Measurements from ENCODE around the gene UNC5C.

Gene UNC5C

DNA sequence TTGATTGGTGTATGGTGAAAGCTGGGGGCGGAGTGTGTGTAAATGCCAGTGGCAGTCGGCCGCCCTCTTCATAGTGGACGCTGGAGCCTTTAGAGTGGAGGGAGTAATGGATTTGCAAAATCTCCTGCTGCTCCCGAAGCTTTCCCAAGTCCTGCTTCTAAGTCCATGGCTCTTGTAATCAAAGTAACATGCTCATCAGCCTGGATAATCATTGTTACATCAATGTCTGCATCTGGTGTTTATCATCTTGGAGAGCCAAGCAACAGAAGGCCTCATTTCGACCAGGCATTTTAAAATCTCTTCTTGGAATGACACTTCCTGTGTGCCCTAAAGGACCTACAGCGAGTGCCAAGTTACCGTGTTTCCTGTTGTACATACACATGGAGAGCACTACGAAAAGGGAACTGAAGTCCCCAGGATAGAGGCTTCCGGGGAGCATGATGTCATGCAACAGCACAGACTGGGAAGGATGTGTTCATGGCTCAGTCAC lies 32.2 kb downstream of the UNC5C start:
- no peak for DNase-seq

DNA sequence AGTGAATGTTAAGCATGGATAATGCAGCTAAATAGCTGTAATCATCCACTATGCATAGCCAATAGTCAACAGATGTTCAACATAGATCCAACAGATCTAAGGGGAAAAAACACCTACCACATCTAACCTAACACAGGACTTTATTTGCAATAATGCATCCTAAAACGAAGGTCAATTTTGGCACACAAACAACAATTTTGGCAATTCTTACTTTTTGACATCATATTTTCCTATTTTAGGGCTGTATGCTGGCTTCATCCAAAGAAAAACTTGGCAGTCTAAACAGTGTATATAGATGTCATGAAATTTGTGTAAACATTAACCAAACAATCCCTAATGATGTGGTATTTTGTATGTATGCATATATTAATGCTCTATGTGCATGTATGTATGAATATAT lies 33.2 kb downstream of the UNC5C start:
- no peak for DNase-seq

DNA sequence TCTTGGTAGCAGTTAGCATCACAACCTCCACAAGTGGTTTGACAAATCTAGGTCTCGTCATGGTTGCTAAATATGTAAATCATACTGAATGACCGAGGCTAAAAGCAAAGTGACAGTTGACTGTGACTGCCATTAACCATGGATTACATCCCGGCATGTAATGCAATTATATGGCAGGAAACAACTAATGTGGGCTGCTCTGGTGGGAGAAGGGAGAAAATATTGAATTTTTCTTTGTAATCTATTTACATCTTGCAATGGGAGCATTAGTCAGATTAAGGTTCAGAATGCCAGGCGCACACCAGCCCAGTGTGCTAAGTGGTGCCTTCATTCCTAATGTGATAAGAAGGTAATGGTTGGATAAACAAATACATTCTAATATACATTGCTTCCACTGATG lies 35.8 kb downstream of the UNC5C start:
- DNase-seq = no peak

DNA sequence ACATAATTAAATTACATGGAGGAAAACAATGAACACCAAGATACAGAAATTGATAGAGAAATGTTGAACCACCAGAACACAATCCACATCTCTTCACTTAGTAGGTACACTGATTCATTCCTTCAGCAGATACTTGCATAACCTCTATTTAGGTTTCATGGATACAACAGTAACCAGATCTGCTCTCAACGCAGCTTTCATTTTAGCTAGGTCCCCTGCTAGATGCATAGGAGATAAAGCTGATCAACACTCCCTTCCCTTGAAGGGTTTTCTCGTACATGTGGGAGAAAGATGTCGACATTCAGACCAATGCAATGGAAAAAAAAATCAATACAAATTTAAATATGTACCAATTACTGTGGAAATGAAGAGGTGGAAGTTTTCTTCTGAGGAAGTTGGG lies 37.3 kb downstream of the UNC5C start:
- no peak for DNase-seq

DNA sequence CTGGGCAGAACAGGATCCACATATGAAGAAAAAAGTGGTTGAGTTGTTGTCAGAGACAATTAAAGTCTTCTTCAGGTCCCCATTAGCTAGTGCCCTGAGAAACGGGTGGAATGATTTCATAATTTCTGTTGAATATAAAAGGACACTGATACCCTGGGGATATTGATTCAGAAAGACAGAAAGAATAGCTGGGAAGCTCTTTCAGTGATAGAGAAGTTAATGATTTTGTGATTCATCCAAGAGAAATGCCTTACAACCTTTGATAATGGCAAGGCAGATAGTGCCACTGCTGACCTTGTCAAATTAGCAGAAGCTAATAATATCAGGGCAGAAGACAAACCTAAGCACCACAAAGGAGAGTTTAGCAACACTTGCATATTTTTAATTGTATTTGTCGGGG lies 37.9 kb downstream of the UNC5C start:
- DNase-seq = no peak

DNA sequence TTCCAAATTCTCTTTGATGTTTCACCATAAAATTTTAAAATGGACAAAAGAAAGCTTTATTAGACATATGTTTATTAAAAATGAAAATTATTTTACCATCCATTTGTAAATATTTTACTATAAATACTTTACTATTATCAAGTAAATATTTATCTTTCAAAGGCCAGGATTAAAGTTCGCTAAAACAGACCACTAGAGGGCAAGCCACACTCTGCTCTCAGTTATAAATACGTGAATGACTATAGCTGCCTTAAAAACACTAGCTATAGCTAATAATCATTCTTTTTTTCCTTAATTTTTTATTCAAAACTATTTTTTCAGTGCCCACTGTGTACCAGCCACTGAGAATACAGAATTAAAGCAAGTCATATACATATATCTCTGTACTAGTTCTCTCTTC lies 38.6 kb downstream of the UNC5C start:
- DNase-seq = no peak

DNA sequence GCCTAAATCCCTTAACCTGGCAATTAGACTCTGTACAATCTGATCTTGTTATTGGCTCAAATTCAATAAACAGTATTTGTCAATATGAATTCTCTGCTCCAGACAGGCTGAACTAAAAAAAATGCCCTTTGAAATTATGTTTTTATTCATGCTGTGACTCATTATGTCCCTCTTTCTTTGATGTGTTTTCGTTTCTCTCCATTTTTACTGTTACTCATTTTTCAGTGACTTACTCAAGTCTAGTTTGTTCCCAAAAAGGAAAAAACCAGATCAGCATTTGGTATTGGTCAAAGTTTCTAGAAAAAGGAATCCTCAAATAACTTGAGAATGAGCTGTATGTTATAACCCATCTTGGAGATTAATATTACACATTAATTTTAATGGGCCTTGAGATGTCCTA lies 40.4 kb downstream of the UNC5C start:
- no peak for DNase-seq

DNA sequence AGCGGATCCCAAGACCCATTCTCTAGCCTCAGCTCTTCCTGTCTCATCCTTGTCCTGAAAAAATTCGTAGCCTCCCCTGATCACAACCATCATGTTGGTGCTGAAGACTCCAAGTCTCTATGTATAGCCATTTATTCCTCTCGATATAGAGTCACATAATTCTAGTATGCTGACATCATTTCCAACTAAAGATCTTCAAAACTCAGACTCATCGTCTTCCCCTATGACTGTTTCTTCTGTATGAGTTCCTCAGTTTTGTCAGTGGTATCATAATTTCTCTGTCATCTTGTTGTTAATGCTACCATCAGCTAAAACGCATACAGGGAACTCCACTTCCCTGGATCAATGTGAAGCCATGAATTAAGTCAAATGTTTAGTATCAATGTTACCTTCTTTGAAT lies 41.2 kb downstream of the UNC5C start:
- no peak for DNase-seq

DNA sequence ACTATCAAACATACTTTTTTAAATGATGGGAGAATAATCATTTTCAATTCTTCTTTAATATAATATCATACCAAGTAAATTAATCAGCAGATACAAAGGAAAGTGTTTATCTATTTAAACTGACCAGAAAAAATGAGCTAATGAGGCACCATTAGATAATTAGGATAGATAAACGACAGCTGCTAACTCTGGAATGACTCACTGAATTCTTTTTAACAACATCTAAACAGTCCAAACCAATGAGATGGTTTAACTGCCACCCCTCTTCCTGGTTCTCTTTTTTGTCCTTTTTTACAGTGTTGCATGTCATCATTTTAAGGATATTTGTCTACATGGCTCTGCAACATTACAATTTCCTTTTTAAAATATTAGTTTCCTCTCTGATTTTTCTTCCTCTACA lies 41.6 kb downstream of the UNC5C start:
- no peak for DNase-seq

DNA sequence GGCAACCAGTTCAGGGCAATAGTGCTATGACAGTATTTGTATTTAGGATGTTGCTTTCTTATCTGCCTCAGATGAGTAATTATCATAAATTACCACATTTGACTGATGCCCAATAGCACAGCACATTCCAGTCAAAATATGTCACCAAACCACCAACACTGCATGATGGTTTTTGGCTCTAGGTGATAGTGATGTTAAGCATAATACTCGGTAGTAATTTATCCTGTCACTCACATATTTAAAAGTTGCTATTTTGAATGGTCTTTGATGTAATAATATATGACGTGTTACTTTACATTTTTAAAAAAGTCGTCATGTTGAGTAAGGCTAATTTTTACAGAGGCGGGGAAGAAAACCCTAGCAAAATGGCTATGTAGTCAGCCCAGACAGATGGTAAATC lies 42.5 kb downstream of the UNC5C start:
- no peak for DNase-seq

DNA sequence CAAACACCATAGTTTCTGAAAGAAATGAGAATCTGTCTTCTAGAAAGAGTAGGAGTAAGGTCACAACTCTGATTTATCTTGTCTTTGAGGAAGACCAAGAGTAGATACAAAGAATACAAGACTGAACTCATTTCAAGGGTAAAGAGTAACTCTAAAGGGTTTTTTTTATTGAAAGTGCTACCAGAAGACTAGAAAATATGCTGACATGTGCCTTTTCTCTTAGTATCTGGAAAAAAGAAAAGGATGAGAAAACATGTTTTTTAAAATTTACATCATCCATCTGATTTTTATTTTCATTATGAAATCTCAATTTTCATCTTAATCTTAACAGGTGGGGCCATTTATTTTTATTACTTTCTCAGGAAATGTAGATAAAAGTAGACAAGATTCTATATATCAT lies 43.0 kb downstream of the UNC5C start:
- no peak for DNase-seq

DNA sequence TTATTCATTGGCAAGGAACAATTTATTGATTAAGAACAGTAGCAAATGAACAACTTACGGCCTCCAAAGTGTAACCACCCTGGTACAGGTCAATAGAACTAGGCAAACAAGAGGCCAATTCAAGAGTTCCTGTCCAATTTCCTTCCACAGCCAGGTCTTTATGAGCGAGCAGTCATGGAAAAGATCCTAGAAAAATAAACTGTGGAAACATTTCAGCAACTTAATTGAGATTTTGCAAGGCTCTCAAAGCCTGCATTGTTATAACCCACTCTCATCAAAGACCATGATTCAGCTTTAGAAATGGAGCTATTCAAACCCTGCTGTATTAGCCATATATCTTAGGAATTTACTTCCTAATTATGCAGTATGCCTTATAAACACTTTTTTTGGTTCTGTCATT lies 43.6 kb downstream of the UNC5C start:
- no peak for DNase-seq

DNA sequence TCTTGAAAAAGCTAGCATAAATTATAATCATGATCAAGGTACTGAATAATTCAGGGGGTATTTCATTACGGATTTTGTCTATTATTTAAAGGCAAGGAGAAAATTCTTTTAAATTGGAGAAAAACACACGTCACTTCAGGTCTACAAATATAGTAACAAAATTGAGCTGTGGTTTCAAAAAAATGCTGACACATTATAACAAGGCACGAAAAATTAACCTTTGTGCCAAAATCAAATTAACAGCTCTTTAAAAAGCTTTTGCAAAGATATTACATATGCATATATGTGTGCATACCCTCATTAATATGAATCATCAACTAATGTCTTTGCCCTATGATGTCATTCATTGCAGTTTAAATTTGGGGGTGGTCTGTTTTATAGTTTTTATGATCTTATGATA lies 44.3 kb downstream of the UNC5C start:
- no peak for DNase-seq

DNA sequence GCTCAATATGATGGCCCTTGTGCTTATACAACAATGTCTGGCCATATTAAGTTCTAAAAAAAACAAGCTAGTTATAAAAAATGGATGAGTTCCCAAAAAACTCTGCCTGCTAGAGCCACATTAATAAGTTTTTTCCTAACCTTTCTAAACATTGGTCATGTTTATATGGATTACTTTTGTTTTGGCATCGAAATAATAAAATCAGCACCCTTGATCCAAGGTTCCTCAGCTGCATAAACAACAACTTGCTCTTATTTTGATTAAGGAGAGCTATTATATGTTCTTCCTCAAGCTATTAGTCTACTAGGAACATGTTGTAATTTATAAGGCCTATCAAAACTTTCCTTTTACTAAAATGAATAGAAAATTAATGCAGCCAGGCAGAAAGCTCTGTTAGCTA lies 48.4 kb downstream of the UNC5C start:
- no peak for DNase-seq

DNA sequence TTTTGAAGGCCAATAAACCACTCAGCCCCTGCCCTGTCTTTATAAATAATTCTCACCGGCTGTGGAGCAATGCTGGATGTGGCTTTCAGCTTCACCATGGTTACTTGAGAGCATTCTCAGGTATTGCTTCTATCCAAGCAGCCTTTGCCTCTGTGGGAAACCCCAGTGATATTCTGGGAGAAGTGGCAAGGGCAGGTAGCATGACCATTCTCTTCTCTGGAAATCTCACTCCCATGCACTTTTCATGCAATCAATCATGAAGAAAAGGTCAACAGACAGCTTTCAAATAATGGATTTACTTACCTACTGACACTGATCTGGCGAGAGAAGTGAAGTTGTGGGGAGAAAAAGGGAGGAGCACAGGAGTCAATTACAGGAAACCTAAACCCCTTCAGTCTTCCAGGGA lies 49.5 kb downstream of the UNC5C start:
- DNase-seq = no peak

DNA sequence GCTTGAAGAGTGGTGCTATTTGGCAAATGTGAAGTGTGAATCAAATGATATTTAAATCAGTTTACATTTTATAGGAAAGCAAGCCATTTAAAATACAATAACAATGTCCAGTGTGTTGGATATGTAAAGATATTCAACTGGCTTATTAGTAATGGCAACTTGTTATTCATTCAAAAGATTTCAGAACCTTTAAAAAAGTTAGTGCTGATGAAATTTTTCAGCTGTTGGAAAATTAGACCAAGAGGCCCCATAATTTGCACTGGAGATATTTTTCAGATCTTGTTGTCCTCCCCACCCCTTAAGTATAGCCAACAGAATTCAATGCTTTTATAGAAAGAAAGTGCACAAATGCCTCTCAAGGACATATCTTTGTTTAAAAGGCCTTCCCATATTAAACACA lies 54.6 kb downstream of the UNC5C start:
- DNase-seq = no peak

DNA sequence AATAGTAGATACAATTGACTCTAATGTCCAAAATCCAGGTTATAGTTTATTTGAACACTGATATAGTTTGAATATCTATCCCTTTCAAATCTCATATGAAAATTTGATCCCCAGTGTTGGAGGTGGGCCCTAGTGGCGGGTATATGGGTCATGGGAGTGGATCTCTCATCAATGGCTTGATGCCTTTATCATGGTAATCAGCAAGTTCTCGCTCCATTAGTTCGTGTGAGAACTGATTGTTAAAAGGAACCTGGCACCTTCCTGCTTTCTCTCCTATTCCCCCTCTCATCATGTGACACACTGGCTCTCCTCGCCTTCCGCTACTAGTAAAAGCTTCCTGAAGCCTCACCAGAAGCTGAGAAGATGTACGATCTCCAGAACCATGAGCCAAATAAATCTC lies 70.1 kb downstream of the UNC5C start:
- DNase-seq = no peak

DNA sequence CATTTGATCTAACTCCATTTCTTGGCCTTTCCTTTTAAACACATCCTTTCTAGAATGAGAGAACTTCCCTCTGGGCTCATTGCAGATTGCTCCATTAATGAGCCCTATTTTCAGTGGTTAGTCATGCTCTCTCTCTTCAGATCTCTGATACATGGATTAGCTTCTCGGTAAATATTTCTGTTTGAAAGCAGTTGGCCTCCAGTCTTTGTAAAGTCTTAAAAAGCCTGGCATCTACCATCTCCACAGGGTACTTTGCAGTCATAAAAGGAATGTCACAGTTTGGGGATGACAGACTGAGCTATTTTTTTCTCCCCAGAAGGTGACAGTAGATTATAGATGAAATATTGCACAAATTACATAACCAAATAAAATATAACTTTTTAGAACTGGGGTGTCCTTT lies 72.7 kb downstream of the UNC5C start:
- DNase-seq = no peak

DNA sequence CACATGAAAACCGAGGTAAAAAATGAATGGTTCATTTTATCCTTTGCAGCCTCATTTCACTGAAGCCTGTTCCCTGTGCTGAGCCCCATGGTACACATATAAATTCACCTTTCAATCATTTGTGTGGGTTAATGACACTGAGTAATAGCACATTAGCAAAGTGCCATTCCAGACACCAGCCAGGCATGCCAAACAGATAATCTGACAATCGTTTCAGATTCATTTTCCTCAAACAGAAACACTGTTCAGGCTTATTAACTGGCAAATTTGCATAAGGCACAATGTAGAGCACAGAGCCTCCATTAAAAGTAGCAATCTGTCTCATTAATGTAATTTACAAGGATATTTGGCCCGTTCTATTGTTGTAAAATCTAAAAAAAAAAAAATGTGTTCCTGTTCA lies 76.2 kb downstream of the UNC5C start:
- no peak for DNase-seq

DNA sequence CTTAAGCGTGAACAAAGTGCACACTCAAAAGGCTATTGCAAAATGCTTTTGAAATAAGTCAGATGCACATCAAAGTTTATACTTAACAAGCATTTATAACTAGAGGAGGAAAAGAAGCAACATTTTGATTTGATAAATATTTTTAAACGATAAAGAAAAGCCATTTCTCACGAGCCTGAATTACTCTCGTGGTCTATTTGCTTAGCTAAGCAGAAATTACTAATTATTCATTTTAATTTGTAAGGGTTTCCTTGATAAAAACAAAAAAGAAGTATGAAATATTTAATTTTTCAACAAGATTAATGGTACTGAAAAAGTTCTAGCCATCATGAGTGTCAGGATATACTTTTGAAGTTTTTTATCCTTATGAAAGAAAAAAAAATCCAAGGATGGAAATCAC lies 78.2 kb downstream of the UNC5C start:
- DNase-seq = no peak

DNA sequence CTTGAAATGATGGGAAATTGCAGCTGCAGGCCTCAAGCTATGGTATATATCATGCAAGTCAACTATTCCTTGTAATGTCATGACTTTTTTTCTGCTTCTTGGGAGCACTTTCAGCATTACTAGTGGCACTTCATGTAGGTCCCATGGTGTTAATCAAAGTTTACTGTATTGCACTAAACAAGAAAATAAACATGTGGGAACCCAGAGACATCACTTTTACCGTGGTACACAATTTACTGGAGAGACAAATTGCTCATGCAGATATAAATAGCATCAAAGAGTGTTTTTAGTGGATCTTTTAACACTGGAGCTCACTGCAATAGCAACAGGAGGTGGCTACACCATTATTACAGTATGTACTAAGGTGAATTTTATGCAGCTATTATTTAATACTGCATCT lies 79.2 kb downstream of the UNC5C start:
- DNase-seq = no peak

DNA sequence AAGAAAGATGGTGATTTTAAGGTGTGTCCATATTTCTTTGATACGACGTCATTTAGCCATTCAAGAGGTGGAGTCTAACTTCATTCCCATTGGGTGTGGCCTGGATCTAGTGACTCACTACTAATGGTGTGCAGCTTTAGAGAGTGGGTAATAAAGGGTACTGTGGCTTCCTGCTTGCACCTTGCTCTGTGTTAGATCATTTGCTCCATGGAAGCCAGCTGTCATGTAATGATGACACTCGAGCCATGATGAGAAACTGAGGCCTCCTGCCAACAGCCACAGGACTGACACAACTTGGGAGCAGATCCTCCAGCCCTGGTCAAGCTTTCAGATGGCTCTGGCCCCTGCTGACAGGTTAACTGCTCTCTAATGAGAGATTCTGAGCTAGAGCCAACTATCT lies 82.0 kb downstream of the UNC5C start:
- no peak for DNase-seq

DNA sequence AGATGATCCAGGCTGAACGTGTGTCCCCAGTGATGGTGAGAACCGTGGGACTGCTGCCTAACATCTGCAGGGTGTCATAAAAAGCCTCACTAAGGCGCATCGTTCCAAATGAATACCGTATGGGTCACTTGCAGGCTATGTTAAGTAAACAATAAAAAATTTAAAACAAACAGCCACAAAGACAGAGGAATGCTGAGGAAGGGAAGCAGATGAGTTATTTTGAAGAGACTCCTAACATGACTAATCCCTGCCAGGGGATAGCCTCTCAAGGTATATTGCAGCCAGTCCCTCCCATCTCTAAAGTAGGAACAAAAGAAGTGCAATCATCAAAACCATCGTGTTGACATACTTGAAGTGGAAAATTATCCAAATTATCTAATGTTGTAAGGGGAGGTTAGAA lies 83.8 kb downstream of the UNC5C start:
- no peak for DNase-seq

DNA sequence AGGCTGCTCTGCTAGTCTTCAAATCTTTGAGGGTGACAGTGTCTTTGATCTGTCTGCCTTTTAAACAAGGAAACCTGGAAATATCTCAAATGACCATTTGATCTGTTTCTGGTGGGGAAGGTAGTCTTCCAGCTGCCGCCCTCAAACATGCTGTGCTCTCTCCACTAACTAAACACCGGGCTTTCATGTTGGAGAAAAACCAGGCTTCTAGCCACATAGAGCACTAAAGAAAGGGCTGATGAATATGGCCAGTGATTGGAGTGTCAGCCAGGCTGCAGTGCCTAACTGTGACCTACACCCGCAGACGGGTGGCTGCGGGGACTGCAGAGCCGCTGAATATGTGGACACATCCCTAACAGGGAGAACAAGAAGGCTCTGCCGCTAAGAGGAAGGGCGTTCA lies 85.9 kb downstream of the UNC5C start:
- no peak for DNase-seq

DNA sequence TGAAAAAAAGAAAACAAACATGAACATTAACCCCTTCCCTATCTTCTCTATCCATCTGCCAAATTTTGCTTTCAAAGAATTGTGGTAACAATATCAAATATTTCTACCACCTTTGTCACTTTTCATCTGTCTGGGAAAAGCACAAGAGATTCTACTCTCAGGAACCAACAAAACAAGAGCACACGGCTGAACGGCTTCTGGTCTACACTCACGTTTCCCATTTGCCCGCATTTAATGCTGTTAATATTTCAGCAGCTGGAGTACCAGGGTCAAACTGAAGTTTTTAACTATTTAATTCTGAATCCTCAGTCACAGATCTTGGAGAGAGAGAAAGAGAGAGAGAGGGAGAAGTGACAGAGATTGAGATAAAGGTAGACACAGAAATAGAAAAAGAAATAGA lies 91.4 kb downstream of the UNC5C start:
- no peak for DNase-seq

DNA sequence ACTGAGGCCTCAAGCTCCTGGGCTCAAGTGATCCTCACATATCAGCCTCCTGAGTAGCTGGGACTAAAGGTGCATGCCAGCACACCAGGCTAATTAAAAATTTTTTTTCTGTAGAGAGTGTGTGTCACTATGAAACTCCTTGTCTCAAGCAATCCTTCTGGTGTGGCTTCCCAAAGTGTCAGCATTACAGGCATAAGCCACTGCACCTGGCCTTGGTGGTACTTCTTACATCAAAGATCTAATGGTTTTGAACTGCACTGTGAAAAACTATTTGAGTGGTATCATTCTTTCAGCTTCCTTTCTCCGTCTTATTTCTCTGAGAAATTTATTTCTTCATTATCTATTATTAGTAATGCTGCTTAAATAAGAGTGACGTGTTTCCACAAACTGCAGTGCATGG lies 98.5 kb downstream of the UNC5C start:
- no peak for DNase-seq
